GM18873 (cell line): Measurements from ENCODE around the gene THADA.
"Not testable (repeated sequence)": the region's sequence is repeated elsewhere in the genome, so short reads cannot be mapped to it uniquely, and the experiment has no call there.

Experiments
- ATAC-seq: cut with Tn5 transposase; IDR thresholded peaks from one replicate; pipeline ENCODE4 v1.9.1; 2021; ENCODE audit warnings: mild to moderate bottlenecking, moderate library complexity, moderate number of reproducible peaks; ENCODE audit not compliant: unreplicated experiment, low FRiP score

THADA gene

DNA sequence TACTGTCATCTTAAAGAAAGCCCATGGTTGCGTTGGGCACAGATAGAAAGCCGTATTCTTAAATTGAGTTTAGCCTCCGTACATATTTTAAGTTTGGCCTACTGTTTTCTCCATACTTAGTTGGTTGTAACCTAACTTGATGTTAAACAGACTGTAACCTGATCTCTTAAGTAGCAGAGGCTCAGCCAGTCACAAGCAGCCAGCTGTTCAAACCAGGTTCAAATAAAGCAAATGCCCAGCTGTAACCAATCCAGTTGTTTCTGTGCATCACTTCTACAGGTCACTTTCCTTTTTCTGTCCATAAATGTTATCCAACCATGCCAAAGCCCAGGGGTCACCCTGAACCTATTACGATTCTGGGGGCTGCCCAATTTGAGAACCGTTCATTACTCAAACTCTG is 10.0 kb upstream of the THADA start:
- no peak for ATAC-seq

DNA sequence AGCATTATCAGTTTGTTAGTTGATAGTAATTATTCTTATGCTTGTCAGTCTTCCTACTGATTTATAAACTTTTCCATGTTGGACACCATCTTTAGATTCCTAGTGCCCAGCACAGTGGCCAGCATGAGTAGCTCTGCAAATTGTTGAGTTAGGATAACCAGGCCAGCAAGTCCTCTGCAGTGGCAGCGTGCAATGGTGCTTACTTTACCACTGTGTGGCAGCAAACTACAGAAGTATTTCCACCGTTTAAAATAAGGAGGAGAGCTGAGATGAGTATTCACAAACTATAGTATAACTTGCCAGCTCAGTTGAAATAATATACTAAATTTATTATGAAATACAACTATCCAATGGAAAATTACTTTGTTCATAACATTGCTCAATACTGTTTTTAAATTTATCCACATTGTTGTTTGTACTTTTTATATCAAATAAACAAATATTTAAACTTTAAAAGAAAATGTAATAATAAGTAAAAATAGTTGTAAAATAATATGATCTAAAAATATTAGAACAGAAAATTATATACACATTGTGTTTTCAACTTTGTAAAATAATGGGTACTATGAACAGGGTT is 9.3 kb upstream of the THADA start:
- ATAC-seq, result no peak

DNA sequence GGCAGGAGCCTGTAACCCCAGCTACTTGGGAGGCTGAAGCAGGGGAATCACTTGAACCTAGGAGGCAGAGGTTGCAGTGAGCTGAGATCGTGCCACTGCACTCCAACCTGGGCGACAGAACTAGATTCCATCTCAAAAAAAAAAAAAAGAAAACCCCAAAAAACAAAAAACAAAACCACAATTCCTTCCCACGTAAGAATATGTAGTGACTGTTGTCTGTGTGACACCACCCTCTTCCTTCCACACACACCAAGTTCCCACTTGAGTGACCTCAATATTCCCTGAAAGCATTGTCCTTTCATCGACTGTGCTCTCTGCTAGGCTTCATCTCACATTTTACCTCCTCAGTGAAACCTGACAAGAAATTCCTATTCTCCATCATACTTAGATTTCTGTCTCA is 8.8 kb upstream of the THADA start:
- ATAC-seq, result no peak

DNA sequence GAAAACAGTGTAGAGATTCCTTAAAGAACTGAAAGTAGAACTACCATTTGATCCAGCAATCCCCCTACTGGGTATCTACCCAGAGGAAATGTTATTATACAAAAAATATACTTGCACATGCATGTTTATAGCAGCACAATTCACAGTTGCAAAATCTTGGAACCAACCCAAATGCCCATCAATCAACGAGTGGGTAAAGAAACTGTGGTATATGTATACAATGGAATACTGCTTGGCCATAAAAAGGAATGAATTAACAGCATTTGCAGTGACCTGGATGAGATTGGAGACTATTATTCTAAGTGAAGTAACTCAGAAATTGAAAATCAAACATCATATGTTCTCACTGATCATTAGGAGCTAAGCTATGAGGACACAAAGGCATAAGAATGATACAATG is 4.8 kb upstream of the THADA start:
- not testable (repeated sequence) for ATAC-seq

DNA sequence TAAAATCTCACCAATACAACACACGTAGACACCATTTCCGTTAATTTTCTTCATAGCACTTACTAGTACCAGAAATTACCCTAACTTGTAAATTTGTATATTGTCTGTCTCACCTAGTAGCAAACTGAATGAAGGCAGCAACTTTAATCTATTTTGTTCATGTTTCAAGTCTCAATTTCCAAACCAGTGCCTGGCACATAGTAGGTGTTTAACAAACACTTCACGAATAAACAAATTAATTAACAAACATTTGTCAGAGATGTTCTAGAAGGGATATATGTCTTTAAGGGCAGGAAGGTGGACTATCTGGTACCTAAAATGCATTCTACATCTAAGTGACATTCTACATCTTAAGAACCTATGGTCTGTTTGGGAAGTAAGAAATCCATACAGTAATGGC is 963 bp downstream of the THADA start:
- no peak for ATAC-seq

- no peak for ATAC-seq
These were observed 2.6 kb downstream of the THADA start for GRCh38 chr2:43593254-43593653.

DNA sequence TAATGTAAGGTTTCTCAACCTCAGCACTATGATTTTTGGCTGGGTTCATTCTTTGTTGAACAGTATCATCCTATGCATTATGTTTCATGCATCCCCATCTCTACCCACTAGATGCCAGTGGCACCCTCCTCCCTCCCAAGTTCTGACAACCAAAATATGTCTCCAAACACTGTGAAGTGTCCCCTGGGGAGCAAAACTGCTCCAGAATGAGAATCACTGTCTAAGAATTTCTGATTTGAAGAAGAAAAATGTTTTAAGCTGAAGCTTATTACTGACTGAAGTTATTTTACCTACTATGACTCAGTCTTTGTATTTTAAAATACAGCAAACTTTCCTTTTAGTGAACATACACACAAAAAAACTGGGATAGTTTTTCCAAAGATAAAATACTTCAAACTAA is 3.4 kb downstream of the THADA start:
- no peak for ATAC-seq

DNA sequence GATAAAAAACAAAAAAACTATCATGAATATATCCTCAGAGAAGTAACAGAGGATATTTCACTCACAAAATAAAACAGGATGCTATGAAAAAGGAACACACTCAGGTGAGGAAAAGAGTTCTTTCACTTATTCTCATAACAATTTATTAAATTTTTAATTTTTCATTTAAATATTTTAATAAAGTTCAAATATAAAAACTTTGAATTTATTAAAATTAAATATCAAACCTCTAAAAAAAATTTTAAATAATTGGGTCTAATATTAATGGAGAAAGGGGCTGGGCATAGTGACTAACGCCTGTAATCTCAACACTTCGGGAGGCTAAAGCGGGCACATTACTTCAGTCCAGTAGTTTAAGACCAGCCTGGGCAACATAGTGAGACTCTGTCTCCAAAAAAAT is 10.1 kb downstream of the THADA start:
- ATAC-seq, result no peak

DNA sequence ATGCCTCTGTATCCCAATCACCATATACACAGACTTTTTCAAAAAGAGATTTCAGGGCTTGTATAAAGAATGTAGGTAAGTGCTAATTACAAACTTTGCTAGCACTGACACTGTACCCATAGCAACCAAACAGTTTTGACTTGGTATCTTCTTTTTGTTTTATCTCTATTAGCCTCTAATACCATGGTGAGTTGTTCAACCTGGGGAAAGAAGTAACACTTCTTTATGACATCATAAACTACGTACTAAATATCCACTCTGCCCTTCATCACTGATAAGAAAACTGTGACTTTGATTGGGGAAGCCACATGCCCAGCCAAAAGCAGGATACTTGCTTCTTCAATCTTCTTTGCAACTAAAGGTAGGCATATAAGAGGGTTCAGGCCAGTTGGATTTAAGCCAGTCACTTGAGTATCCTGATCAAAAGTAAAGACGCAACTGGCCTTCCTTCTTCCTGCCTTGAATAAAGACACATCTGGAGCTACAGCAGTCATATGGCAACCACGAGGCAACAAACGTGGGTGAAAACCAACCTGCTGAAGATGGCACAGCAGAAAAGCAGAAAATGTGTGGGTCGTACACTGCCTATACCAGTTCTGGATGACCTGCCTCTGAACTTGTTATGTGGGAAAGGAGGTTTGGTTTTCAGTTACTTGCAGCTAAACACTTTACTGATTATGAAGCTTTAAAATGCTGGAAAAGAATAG is 16.4 kb downstream of the THADA start:
- no peak for ATAC-seq

- ATAC-seq, result no peak
These were observed 18.6 kb downstream of the THADA start for GRCh38 chr2:43576981-43577892.

DNA sequence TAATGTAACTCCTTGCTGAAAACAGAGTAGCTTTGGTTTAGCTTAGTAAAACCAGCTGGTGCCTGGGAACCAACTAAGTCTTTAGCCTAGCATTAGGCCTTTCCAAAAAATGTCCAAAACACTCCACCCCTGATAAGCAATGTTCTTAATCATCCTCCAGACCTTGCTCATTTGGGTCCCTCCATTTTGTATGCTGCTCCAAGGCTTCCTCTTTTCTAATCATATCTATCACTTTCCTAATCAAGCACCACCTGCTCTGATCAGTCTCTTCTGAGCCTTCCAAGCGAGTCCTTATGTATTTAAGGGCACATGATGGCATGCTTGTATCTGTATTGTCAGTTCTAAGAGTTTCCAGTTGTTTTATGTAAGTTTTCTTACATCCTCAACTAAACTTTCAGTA is 23.6 kb downstream of the THADA start:
- ATAC-seq, result no peak

- peak; percentile 65 for ATAC-seq
These were observed 25.9 kb downstream of the THADA start for GRCh38 chr2:43569921-43570320.

GRCh38 chr2:43568228-43568627 is 27.6 kb downstream of the THADA start:
- ATAC-seq, result no peak

DNA sequence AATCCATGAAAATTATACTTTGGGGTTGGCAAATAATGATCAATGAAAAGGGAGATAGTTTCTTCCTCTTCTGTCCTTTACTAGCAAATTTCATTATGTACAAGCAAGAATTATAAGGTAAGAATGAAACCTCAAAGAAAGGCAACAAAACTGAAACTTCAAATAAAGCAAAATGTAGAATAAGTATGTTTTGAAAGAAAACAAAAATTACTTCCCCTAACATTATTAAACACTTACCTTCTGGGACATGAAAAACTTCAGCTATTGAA is 29.4 kb downstream of the THADA start:
- no peak for ATAC-seq

- ATAC-seq, result no peak
These were observed 32.2 kb downstream of the THADA start for GRCh38 chr2:43563679-43564078.

- ATAC-seq, result no peak
These were observed 35.6 kb downstream of the THADA start for GRCh38 chr2:43560231-43560547.

DNA sequence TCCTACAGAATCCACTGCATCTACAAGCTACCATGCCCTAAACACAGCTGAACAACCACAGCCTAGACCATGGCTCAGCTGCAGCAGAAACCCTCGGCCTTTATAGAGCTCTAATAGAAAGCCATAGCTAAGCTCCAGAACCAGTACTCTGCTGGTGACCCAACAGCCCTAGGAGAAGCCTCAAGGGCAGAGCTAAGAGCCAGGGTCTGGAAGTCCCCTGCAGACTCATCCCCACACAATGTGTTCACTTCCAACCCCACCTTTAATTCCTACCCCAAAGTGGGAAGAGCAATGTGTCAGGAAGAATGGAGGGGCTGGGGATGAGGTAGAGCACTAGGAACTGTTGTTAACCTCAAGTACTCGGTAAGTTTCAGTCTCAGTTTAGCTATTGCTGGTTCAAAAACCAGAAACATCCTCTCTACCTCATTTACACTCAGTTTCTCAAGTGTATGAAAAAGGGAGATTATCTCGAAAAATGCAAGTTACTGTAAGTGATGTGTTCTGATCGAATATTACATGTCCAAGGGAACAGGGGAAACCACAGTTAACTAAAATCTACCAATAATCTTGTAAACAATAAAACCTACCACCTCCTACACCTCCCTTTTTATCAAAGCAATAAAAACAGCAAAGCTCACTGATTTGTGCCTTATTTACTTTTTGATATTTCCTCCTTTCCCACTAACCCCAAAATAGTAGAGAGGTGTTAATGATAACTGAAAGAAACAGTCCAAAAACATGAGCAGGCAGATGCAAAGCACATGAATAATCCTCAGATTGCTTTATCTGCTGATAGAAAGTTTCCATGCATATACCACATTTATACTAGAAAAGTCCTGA is 36.2 kb downstream of the THADA start:
- peak; percentile 70 for ATAC-seq

DNA sequence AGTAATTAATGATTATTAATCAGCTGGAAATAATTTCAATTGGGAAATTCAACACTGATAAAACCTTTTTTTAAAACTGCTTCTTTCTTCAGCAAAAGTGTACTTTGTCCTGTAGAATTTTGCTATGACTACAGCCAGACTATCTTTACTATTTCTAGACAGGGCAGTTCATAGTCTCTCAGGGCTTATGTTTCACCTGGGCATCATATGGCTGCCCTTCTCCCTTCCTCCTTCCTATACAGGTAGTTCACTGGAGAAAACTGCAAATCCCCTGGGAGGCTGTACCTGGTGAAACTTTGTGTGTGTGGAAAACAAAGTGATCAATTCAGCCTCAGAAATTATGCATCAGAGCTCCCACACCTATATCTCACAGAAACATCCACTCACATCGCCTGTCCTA is 38.6 kb downstream of the THADA start:
- ATAC-seq, result no peak

DNA sequence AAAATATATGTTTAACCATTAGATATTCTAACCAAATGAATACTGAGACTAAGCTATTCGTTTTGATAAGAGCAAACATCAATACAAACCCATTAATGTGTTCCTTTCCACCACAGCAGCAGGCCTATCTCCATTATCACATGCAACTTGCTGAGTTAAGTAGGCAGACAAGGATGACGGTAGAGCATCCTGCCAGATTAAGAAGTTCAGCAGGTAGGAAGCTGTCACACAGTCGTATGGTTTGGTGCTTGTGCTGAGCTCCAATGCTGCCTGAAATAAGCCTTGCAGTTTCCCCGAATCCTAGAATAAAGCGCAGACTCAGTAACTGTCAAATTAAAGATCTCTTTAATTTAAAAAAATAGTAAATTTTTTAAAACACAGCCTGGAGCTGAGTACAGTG is 39.6 kb downstream of the THADA start:
- ATAC-seq, result no peak

- no peak for ATAC-seq
These were observed 42.4 kb downstream of the THADA start for GRCh38 chr2:43553341-43553855.

DNA sequence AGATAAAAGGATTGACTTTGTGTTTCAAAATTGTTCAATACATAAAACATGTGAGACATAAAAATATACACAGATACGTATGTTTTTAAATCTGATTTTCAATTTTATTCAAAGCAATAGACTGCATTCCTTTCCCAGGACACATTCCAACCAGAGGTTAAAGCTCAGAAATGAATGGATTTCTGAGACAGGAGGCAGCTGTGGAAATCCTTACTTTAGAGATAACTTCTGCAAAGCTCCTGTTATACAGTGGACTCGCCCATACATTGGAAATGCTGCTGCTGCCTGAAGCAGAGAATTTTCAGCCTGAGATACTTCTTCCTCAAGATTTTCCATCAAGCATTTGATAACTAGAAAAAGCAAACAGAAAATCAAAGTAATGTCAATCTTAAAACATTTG is 43.8 kb downstream of the THADA start:
- ATAC-seq, result no peak
